ENCODE measurements around the gene DNAJC5. TPM values are rescaled to one million over a fixed set of nuclear protein-coding genes. Genes with fewer than 3 reads are reported as not detected.
A peak's percentile ranks its signal among the peaks of the same experiment; 100 is the strongest.

The DNAJC5 gene
- total and polyA plus RNA-seq, 9 of the 15 experiments (the other 6 are each of a cell fraction or from before 2014, with no cell fraction given), result 0.95 to 42.8 (median 23.4) TPM

- TF ChIP-seq, protein P1, sequence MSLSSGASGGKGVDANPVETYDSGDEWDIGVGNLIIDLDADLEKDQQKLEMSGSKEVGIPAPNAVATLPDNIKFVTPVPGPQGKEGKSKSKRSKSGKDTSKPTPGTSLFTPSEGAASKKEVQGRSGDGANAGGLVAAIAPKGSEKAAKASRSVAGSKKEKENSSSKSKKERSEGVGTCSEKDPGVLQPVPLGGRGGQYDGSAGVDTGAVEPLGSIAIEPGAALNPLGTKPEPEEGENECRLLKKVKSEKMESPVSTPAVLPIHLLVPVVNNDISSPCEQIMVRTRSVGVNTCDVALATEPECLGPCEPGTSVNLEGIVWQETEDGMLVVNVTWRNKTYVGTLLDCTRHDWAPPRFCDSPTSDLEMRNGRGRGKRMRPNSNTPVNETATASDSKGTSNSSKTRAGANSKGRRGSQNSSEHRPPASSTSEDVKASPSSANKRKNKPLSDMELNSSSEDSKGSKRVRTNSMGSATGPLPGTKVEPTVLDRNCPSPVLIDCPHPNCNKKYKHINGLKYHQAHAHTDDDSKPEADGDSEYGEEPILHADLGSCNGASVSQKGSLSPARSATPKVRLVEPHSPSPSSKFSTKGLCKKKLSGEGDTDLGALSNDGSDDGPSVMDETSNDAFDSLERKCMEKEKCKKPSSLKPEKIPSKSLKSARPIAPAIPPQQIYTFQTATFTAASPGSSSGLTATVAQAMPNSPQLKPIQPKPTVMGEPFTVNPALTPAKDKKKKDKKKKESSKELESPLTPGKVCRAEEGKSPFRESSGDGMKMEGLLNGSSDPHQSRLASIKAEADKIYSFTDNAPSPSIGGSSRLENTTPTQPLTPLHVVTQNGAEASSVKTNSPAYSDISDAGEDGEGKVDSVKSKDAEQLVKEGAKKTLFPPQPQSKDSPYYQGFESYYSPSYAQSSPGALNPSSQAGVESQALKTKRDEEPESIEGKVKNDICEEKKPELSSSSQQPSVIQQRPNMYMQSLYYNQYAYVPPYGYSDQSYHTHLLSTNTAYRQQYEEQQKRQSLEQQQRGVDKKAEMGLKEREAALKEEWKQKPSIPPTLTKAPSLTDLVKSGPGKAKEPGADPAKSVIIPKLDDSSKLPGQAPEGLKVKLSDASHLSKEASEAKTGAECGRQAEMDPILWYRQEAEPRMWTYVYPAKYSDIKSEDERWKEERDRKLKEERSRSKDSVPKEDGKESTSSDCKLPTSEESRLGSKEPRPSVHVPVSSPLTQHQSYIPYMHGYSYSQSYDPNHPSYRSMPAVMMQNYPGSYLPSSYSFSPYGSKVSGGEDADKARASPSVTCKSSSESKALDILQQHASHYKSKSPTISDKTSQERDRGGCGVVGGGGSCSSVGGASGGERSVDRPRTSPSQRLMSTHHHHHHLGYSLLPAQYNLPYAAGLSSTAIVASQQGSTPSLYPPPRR (CRISPR knock-in tag; IDR thresholded peaks at IDR 0.05; ENCODE audit: borderline replicate concordance), result no peak
- TF ChIP-seq CHD2 (IDR thresholded peaks at IDR 0.05; ENCODE audit: low read depth, low read length) (peak; percentile 88), POLR2B (IDR thresholded peaks at IDR 0.05; ENCODE audit: low read depth, partially characterized antibody) (peak; percentile 87), ARID1B (IDR thresholded peaks at IDR 0.05) (no peak), ZFX (CRISPR knock-in tag; IDR thresholded peaks at IDR 0.05) (peak; percentile 73), TEAD4 (IDR thresholded peaks at IDR 0.05; ENCODE audit: low read length) (peak; percentile 40; the same call in 1 of the 2 replicates), TEAD4 (CRISPR knock-in tag; IDR thresholded peaks at IDR 0.05; ENCODE audit: borderline replicate concordance) (no peak), CBX8 (IDR thresholded peaks at IDR 0.05; ENCODE audit: borderline replicate concordance, extremely low read depth, low read depth, low read length, poor library complexity, severe bottlenecking) (no peak), MTA1 (IDR thresholded peaks at IDR 0.05; ENCODE audit: borderline replicate concordance) (peak; percentile 98), CREB1 (IDR thresholded peaks at IDR 0.05) (peak; percentile 96), CREB1 (CRISPR knock-in tag; IDR thresholded peaks at IDR 0.05) (peak; percentile 96), SNRNP70 (optimal IDR thresholded peaks at IDR 0.05; ENCODE audit: low read depth, low read length) (no peak), PHB2 (IDR thresholded peaks at IDR 0.05; ENCODE audit: low read depth) (0 out of 2 replicates have a peak, but pooled peaks have one; percentile 15), ZNF239 (CRISPR knock-in tag; IDR thresholded peaks at IDR 0.05) (no peak), ZKSCAN8 (CRISPR knock-in tag; IDR thresholded peaks at IDR 0.05) (no peak), SAFB2 (IDR thresholded peaks at IDR 0.05; ENCODE audit: borderline replicate concordance, low read depth, low read length, severe bottlenecking) (no peak), TAF15 (IDR thresholded peaks at IDR 0.05; ENCODE audit: low read depth, low read length) (no peak), TBP (optimal IDR thresholded peaks at IDR 0.05; ENCODE audit: low read depth, low read length) (peak; percentile 92), GTF2F1 (IDR thresholded peaks at IDR 0.05; ENCODE audit: low read depth, low read length) (peak; percentile 45; the same call in 1 of the 2 replicates), RBM34 (IDR thresholded peaks at IDR 0.05; ENCODE audit: borderline replicate concordance, insufficient read depth, low read length) (no peak)
- TF ChIP-seq, protein P2, sequence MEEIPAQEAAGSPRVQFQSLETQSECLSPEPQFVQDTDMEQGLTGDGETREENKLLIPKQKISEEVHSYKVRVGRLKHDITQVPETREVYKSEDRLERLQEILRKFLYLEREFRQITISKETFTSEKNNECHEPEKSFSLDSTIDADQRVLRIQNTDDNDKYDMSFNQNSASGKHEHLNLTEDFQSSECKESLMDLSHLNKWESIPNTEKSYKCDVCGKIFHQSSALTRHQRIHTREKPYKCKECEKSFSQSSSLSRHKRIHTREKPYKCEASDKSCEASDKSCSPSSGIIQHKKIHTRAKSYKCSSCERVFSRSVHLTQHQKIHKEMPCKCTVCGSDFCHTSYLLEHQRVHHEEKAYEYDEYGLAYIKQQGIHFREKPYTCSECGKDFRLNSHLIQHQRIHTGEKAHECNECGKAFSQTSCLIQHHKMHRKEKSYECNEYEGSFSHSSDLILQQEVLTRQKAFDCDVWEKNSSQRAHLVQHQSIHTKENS (CRISPR knock-in tag; IDR thresholded peaks at IDR 0.05), result no peak
- TF ChIP-seq, protein P3, sequence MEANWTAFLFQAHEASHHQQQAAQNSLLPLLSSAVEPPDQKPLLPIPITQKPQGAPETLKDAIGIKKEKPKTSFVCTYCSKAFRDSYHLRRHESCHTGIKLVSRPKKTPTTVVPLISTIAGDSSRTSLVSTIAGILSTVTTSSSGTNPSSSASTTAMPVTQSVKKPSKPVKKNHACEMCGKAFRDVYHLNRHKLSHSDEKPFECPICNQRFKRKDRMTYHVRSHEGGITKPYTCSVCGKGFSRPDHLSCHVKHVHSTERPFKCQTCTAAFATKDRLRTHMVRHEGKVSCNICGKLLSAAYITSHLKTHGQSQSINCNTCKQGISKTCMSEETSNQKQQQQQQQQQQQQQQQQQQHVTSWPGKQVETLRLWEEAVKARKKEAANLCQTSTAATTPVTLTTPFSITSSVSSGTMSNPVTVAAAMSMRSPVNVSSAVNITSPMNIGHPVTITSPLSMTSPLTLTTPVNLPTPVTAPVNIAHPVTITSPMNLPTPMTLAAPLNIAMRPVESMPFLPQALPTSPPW (CRISPR knock-in tag; IDR thresholded peaks at IDR 0.05), result peak; percentile 61
Measured at GRCh38 chr20:63864978-63865640, 29.8 kb upstream of the DNAJC5 start, which contains the start of gene TPD52L2 (continued).
